HG02852 (cell line): ENCODE measurements around the gene GABRG3.

Source experiments
- ATAC-seq: cut with Tn5 transposase; IDR thresholded peaks from one replicate; pipeline ENCODE4 v1.9.1; 2021; ENCODE audit warnings: mild to moderate bottlenecking, moderate library complexity; ENCODE audit not compliant: unreplicated experiment

Gene GABRG3

DNA sequence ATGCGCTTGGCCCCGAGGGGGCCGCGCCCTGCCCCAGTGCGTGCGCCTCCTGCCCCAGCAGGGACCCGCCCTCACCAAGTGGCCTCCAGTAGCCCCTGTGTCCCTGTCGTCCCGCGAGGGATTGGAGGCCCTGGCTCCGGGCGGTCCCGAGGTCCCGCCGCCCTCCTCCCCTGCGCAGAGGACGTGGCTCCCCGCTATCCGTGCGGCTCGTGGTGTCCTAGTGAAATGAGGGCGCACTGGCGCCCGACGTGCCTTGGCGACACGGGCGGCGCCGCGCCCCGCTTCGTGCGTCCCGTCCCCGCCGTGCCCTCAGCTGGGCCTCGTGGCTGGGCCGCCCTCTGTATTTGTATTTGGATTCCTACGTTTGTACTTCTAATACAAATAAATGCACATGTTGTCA is 570.6 kb downstream of the GABRG3 start:
- ATAC-seq: no peak

DNA sequence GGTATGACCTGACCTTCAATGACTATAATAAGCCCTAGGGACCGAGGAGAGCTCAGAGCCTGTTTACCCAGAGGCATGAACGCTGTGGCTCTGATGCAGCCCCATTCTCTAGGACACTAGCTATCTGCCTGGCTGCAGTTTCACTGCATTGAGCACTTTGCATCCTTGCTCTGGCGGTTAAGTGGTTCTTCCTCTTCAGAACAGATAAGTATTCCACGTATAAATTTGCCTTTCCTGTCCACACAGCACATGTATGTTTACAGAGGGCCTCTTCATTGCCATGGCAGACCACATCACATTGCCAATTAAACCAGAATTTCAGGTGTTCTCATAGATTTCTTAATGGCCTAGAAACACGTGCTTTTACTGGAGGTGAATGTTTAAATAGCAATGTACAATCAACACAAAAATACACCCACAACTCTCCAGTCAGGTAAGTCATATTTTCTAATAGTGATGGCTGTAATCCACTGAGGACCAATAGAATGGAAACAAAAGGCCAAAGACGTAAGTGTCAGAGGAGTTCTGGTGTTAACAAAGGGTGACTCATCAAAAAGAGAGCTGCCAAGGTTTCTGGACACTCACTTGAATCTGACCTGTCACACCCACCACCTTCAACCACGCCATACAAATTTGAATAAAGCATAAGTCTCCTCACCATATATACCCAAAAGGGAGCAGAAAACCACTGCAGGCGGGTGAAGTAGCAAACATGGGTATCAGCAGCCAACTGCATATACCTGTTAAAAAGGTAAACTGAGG is 574.7 kb downstream of the GABRG3 start:
- no peak for ATAC-seq

GRCh38 chr15:27549746-27550145 is 578.8 kb downstream of the GABRG3 start:
- no peak for ATAC-seq

DNA sequence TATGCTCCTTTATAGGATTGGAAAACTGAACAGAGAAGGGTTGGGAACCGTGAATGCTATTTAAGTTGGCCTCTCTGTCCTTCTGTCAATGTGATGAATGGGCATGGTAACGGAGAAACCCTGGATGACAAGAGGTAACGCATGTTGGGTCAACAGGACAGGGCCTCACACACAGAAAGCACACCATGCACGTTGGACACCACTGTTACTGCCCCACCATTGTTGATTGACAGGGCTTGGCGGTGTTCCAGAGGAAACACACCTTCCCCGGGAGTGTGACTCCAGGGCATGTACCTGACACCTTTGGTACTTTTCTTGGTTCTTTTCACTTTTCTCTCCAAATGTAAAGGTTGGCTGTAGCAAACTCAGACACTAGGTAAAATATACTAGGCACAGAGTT is 579.7 kb downstream of the GABRG3 start:
- no peak for ATAC-seq

DNA sequence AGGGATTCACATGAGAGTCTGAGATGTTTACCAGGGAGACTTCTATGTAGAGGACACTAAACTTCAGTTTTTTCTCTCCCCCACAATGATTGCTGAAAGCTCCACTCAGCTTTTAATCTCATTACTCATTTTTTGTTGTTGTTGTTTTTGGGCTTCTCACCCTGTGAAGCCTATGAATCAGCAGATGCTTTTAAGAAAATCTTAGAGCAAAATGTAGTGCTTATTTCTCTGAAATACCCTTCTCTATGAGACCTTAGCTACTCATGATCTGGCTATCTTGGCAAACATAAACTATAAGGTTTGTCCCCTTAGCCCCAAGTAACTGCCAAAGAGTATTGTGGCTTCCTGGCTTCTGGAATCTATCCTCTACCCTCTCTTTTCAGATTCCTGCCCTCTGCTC is 590.8 kb downstream of the GABRG3 start:
- no peak for ATAC-seq

DNA sequence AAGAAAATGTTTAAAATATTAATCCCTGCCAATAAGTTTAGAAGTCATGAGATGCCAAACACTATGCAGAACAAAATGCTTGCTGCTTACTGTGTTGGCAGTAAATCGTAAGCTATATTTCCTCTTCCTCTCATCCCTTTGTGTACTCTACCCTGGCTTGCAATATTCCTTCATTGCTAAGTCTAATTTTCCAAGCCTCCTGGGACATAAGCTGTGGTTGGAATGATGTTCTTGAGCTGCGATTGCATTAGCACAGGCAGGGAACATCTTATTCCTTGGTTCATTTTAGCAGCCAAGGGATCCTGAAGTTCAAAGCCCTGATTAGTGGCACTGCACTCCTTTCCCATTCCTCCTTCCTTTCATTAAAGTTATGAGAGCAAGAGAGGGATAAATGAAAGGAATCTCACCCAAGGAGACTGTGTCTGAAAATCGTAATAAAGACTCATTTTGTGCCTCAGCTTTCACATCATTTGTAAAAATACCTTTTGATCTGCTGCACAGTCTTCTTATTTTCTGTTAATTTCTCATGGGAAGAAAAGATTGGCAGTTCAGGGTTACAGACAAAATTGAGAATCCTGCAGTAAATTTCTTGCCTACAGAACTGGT is 592.9 kb downstream of the GABRG3 start:
- no peak for ATAC-seq

GRCh38 chr15:27564656-27565055 is 593.7 kb downstream of the GABRG3 start:
- ATAC-seq: no peak

GRCh38 chr15:27570746-27571145 is 599.8 kb downstream of the GABRG3 start:
- ATAC-seq: no peak

DNA sequence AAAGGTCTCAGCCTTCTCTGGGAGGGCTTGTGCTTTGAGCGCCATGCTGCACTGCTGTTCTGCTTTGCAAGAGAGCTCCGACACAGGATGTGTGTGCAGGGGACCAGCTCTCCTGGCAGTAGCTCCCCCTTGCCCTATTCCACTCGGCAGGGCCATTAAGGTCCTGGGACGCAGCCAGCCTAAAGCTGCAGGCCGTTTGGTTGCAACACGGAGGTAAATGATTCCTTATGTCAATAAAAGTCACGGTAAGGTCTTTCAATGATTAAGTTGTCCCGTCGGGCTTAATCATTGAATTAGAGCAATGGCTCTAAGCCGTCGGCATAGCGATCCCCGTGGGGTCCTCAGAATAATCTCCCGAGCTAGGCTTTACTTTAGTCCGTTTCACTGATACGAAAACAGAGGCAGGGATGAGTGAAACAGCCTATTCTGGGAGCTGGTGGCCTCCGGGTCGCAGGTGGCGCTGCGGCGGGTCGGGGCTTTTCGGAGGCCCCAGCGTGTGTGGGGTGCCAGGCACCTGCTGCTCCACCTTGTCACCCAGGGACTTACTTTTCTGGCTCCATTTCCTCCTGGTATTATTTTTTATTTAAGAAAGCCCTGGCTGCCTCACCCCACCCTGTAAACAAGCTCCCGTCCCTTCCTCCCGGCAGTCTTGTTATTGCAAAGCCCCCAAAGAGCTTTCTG is 603.0 kb downstream of the GABRG3 start:
- no peak for ATAC-seq

GRCh38 chr15:27574541-27575054 is 603.6 kb downstream of the GABRG3 start:
- ATAC-seq: no peak

DNA sequence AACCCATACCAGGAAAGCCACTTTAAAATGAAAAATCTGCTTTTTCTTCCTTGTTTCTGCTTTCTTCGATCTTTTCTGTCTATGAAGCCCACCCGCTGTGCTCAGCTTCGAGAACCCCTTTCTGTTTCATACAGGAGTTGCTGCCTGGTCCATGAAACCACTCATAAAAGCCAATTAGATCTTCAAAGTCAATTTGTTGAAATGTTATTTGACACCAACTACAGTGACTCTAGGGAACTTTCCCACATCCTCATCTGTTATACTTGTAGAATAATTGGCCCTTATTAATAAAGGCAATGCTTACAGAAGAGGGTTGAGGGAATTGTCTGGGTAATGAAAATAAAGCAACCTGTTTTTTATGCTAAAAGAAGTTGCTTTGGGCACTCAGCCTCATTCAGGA is 604.5 kb downstream of the GABRG3 start:
- no peak for ATAC-seq

DNA sequence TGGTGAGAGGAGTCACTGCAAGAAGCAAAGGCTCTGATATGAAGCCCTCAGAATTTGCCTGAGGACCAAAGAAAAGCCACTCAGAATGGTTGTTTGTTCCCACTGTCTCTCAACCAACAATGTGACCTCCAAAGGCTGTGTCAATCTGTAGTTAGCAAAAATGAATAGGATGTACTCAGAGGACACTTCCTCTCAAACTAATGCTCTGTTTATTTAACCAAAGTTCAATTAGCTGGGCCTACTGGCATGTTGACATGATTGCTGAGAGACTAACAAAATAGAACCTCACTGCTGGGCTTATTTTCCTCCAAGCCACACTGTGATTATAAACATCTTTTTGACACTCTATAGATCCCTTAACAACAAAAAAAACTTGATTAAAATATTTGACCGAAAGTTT is 605.6 kb downstream of the GABRG3 start:
- no peak for ATAC-seq

DNA sequence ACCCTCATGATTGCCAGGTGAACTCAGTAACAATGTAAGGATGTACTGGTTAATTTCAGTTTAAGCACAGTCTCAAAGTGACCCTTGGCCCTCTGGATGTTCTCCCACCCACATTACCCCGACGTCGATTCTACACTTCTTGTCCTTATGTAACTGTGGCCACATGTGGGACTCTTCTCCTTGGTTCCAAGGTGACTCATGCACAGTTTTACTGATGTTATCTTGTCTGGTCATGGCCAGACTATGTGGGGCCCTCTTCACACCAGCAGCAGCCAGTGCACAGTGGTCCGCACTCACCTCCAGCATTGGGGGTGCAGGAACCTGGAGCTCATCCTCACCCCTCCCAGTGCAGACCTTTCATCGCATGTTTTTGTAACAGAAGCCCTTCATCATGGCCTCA is 608.8 kb downstream of the GABRG3 start:
- no peak for ATAC-seq

DNA sequence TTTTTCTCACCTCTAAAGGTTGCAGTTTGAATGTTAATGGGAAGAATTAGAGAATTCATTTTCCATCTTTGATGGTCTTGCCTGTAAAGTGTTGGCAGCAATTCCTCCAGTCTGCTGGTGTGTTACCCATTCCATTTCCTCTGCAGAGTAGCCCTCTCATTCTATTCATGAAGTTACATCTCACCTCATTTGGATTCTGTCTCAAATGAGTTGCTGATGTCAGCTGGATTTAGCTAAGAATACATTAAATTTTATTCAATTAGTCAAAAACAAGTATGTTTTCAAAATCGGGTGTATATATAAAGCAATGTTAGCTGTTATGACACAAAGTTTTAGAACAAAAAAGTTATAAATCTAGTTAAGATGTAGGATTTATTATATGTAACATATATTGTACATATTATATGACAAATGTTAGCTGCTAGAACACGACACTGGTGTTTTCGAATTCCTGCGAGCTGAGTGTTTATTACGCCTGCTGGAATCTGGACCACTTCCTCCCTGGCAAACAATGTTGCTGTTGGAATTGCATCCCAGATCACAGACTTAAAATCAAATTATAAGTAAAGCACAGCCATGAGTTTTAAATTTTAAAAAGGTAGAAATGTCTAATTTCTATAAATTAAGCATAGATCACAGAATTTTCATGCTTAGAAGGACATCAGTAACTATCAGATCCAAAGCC is 611.9 kb downstream of the GABRG3 start:
- ATAC-seq: no peak

GRCh38 chr15:27583651-27584050 is 612.7 kb downstream of the GABRG3 start:
- no peak for ATAC-seq

DNA sequence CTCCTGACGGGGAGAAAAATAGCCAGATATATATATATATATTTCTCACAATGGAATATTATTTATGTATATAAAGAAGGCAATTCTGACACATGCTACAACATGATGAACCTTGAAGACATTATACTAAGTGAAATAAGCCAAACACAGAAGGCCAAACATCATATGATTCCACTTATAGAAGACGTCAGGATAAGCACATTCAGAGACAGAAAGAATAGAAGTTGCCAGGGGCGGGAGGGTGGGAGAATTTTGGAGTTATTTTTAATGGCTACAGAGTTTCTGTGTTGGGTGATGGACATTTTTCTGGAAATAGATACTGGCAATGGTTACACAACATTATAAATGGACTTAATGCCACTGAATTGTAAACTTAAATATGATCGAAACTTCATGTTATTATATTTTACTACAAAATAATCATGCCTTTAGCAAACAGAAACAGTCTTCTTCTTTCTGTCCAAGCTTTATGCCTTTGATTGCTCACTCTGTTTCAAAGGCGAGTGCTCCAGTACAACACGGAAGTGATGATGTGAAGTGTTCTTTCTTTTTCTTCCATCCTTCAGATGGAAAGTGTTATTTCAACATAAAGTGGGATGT is 614.2 kb downstream of the GABRG3 start:
- ATAC-seq: no peak

DNA sequence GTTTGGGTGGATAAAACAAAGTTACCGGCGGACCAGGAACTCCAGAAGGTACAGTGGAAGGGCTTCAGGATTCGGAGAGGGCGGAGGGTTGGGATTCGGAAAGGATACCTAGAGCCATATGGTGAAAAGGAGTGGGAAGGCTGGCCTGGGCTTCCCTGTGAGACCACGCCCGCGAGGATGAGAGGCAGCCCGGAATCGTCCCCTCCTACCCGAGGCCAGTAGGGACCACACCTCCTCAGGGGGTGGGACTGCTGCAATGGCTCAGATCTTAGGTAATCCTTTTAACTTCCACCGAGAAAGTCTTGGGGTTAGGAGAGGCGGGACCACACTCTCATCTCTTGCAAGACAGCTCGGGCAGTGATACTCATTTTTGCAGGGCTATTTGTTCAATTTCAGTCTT is 616.8 kb downstream of the GABRG3 start:
- ATAC-seq: no peak

GRCh38 chr15:27589260-27589659 is 618.3 kb downstream of the GABRG3 start:
- ATAC-seq: no peak

DNA sequence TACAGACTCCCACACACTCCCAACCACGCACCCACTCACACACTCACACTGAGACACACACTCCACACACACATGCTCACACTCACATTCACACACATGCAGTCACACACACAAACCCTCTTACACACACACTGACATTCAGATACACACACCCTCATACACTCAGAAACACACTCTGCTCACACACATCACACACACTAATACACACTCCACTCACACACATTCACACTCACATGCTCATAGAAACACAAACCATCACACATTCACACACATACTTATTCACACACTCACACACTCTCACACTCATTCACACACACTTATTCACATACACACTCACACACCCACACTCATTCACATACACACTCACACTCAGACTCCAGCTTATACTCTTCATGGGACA is 618.8 kb downstream of the GABRG3 start:
- ATAC-seq: no peak
